HepG2 (cell line): ENCODE measurements around the gene MAP3K8. TPM values are rescaled to one million over a fixed set of nuclear protein-coding genes. Genes with fewer than 3 reads are reported as not detected.

ENCODE experiments used
- CEBPZ ChIP-seq: IDR thresholded peaks from 2 replicates; pipeline ENCODE4 v1.6.1; 2012; ENCODE audit warnings: low read length, improper control_type of control experiment
- HOXA7 ChIP-seq: sonication (generic); formaldehyde crosslinking; IDR thresholded peaks from 2 replicates; pipeline ENCODE4 v1.8.1; 2022; ENCODE audit warnings: mild to moderate bottlenecking, missing genetic modification reagents, moderate library complexity
- NONO ChIP-seq, 2 experiments: fragments of 450-650 bp in 1 of 2; sonication (generic) in 1 of 2; formaldehyde crosslinking in 1 of 2; IDR thresholded peaks in 1 of 2; conservative IDR thresholded peaks in 1 of 2; 2 replicates each; pipeline versions ENCODE4 v1.6.1 to v1.8.0; 2017 to 2022; ENCODE audit warnings: mild to moderate bottlenecking in 1 of 2, missing genetic modification reagents in 1 of 2, moderate library complexity in 1 of 2
- NR3C1 ChIP-seq: sonication (generic); formaldehyde crosslinking; IDR thresholded peaks from 2 replicates; pipeline ENCODE4 v1.4.0; 2020; ENCODE audit warnings: missing genetic modification reagents
- SOX5 ChIP-seq: IDR thresholded peaks from 2 replicates; pipeline ENCODE4 v1.6.1; 2016; ENCODE audit warnings: borderline replicate concordance
- SUZ12 ChIP-seq: fragments of 150-350 bp; IDR thresholded peaks from 2 replicates; pipeline ENCODE4 v1.6.1; 2014; ENCODE audit warnings: low read depth, low read length
- TERF1 ChIP-seq: sonication (generic); formaldehyde crosslinking; IDR thresholded peaks from 2 replicates; pipeline ENCODE4 v1.8.0; 2022; ENCODE audit warnings: mild to moderate bottlenecking, missing genetic modification reagents, moderate library complexity
- ZNF143 ChIP-seq: sonication (generic); formaldehyde crosslinking; IDR thresholded peaks from 2 replicates; pipeline ENCODE4 v1.4.0; 2020; ENCODE audit warnings: missing genetic modification reagents
- ZNF251 ChIP-seq: sonication (generic); formaldehyde crosslinking; IDR thresholded peaks from 2 replicates; pipeline ENCODE4 v1.9.0; 2021; ENCODE audit warnings: mild to moderate bottlenecking, missing genetic modification reagents
- ZNF460 ChIP-seq: sonication (generic); formaldehyde crosslinking; IDR thresholded peaks from 2 replicates; pipeline ENCODE4 v1.5.1; 2020; ENCODE audit warnings: missing genetic modification reagents, mild to moderate bottlenecking, borderline replicate concordance
- ZNF501 ChIP-seq: sonication (generic); formaldehyde crosslinking; IDR thresholded peaks from 2 replicates; pipeline ENCODE4 v1.5.1; 2020; ENCODE audit warnings: mild to moderate bottlenecking, moderate library complexity, missing genetic modification reagents
- ZNF615 ChIP-seq: sonication (generic); formaldehyde crosslinking; IDR thresholded peaks from 2 replicates; pipeline ENCODE4 v1.5.0; 2020; ENCODE audit warnings: mild to moderate bottlenecking, missing genetic modification reagents, borderline replicate concordance
- ZNF777 ChIP-seq: sonication (generic); formaldehyde crosslinking; IDR thresholded peaks from 2 replicates; pipeline ENCODE4 v1.4.0; 2020; ENCODE audit warnings: missing genetic modification reagents
- polyA plus RNA-seq, 8 experiments: library from polyadenylated mRNA; depleted of rRNA in 3 of 8; stranded (reverse) in 7 of 8; unstranded in 1 of 8; fragments of >200 nt; fragmentation: Illumina TruSeq in 4 of 8; extraction: Trizol in 4 of 8; gene quantifications; 2 replicates each; pipeline versions ENCODE4 v1.2.1 to v1.2.3, GENCODE V29; 2011 to 2016; ENCODE audit warnings: low read depth in 4 of 8, missing spikeins in 1 of 8, mixed read lengths in 1 of 8; ENCODE audit not compliant: insufficient read depth in 1 of 8
- total RNA-seq, 5 experiments: library from RNA; depleted of rRNA; stranded (reverse); fragments of >200 nt; fragmentation: Illumina TruSeq; extraction: Trizol; gene quantifications; 2 replicates each; pipeline ENCODE4 v1.2.3, GENCODE V29; 2016; ENCODE audit warnings: low read depth in 1 of 5
- TF ChIP-seq, protein P1 (sequence below): IDR thresholded peaks from 2 replicates; pipeline ENCODE4 v1.4.0; 2020; ENCODE audit warnings: mild to moderate bottlenecking, missing genetic modification reagents
- TF ChIP-seq, protein P2 (sequence below): IDR thresholded peaks from 2 replicates; pipeline ENCODE4 v1.6.1; 2016; ENCODE audit warnings: missing compliant biosample characterization, missing genetic modification reagents, borderline replicate concordance

Gene MAP3K8
- total and polyA plus RNA-seq, 2 of the 13 experiments (the other 11 are each of a cell fraction or from before 2014, with no cell fraction given), result 19.3 to 37.9 TPM

GRCh38 chr10:30434273-30435072 lies 489 bp downstream of the MAP3K8 start (continued):
- peak; percentile 49; the same call in 1 of the 2 replicates for TF ChIP-seq ZNF615 (CRISPR knock-in tag)
- TF ChIP-seq ZNF777 (CRISPR knock-in tag), result peak; percentile 85
- TF ChIP-seq NR3C1 (CRISPR knock-in tag), result no peak
- peak; percentile 92; the same call in 1 of the 2 replicates for TF ChIP-seq TERF1 (CRISPR knock-in tag)
- TF ChIP-seq ZNF143, result no peak; the same call in 1 of the 2 replicates
- TF ChIP-seq ZNF501 (CRISPR knock-in tag), result peak; percentile 86
- TF ChIP-seq, protein P1, sequence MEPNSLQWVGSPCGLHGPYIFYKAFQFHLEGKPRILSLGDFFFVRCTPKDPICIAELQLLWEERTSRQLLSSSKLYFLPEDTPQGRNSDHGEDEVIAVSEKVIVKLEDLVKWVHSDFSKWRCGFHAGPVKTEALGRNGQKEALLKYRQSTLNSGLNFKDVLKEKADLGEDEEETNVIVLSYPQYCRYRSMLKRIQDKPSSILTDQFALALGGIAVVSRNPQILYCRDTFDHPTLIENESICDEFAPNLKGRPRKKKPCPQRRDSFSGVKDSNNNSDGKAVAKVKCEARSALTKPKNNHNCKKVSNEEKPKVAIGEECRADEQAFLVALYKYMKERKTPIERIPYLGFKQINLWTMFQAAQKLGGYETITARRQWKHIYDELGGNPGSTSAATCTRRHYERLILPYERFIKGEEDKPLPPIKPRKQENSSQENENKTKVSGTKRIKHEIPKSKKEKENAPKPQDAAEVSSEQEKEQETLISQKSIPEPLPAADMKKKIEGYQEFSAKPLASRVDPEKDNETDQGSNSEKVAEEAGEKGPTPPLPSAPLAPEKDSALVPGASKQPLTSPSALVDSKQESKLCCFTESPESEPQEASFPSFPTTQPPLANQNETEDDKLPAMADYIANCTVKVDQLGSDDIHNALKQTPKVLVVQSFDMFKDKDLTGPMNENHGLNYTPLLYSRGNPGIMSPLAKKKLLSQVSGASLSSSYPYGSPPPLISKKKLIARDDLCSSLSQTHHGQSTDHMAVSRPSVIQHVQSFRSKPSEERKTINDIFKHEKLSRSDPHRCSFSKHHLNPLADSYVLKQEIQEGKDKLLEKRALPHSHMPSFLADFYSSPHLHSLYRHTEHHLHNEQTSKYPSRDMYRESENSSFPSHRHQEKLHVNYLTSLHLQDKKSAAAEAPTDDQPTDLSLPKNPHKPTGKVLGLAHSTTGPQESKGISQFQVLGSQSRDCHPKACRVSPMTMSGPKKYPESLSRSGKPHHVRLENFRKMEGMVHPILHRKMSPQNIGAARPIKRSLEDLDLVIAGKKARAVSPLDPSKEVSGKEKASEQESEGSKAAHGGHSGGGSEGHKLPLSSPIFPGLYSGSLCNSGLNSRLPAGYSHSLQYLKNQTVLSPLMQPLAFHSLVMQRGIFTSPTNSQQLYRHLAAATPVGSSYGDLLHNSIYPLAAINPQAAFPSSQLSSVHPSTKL (CRISPR knock-in tag), result peak; percentile 89
- no peak for TF ChIP-seq NONO (IDR thresholded peaks at IDR 0.05)
- TF ChIP-seq NONO (CRISPR knock-in tag; conservative IDR thresholded peaks at IDR 0.05), result peak; percentile 68; the same call in 1 of the 2 replicates
- TF ChIP-seq SOX5 (CRISPR knock-in tag), result peak; percentile 63
- TF ChIP-seq, protein P2, sequence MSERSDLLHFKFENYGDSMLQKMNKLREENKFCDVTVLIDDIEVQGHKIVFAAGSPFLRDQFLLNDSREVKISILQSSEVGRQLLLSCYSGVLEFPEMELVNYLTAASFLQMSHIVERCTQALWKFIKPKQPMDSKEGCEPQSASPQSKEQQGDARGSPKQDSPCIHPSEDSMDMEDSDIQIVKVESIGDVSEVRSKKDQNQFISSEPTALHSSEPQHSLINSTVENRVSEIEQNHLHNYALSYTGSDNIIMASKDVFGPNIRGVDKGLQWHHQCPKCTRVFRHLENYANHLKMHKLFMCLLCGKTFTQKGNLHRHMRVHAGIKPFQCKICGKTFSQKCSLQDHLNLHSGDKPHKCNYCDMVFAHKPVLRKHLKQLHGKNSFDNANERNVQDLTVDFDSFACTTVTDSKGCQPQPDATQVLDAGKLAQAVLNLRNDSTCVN (CRISPR knock-in tag), result no peak; the same call in 1 of the 2 replicates
- no peak for TF ChIP-seq SUZ12
- peak; percentile 28; the same call in 1 of the 2 replicates for TF ChIP-seq ZNF460 (CRISPR knock-in tag)
- TF ChIP-seq HOXA7 (CRISPR knock-in tag), result no peak
- TF ChIP-seq ZNF251, result no peak
- no peak for TF ChIP-seq CEBPZ
